Hepatocyte (in vitro differentiated cells): Measurements from ENCODE around the gene AOX1. TPM values are rescaled to one million over a fixed set of nuclear protein-coding genes. Genes with fewer than 3 reads are reported as not detected.

Experiments
- DNase-seq: peaks from one replicate; pipeline ENCODE4 v3.0.0-alpha.2; 2016; ENCODE audit warnings: low spot score
- H2AFZ ChIP-seq: fragments of 200-600 bp; sonication (generic); 2 replicates; pipeline ENCODE4 v1.6.0; 2016; ENCODE audit warnings: antibody characterized with exemption, mild to moderate bottlenecking
- H3K27ac ChIP-seq: fragments of 200-600 bp; sonication (generic); 2 replicates; pipeline ENCODE4 v1.5.1; 2016; ENCODE audit warnings: mild to moderate bottlenecking
- H3K27me3 ChIP-seq: fragments of 200-600 bp; sonication (generic); 2 replicates; pipeline ENCODE4 v1.6.1; 2016
- H3K36me3 ChIP-seq: fragments of 200-600 bp; sonication (generic); replicated peaks from 2 replicates; pipeline ENCODE4 v1.5.1; 2016; ENCODE audit warnings: low read depth; ENCODE audit not compliant: insufficient read depth
- H3K4me1 ChIP-seq: fragments of 200-600 bp; sonication (generic); 2 replicates; pipeline ENCODE4 v1.5.1; 2016; ENCODE audit warnings: mild to moderate bottlenecking, moderate library complexity; ENCODE audit not compliant: insufficient read depth
- H3K4me2 ChIP-seq: fragments of 200-600 bp; sonication (generic); 2 replicates; pipeline ENCODE4 v1.6.0; 2016
- H3K4me3 ChIP-seq: fragments of 200-600 bp; sonication (generic); 2 replicates; pipeline ENCODE4 v1.5.1; 2016; ENCODE audit warnings: mild to moderate bottlenecking
- H3K79me2 ChIP-seq: fragments of 200-600 bp; sonication (generic); 2 replicates; pipeline ENCODE4 v1.6.0; 2017; ENCODE audit warnings: mild to moderate bottlenecking
- H3K9me2 ChIP-seq: fragments of 200-600 bp; sonication (generic); replicated peaks from 2 replicates; pipeline ENCODE4 v1.6.0; 2017; ENCODE audit warnings: mild to moderate bottlenecking; ENCODE audit not compliant: insufficient read depth
- H3K9me3 ChIP-seq: fragments of 200-600 bp; sonication (generic); 2 replicates; pipeline ENCODE4 v1.5.1; 2016; ENCODE audit warnings: low read depth, mild to moderate bottlenecking
- H4K20me1 ChIP-seq: fragments of 200-600 bp; sonication (generic); 2 replicates; pipeline ENCODE4 v1.6.0; 2016; ENCODE audit warnings: mild to moderate bottlenecking; ENCODE audit not compliant: insufficient read depth, poor library complexity, severe bottlenecking
- CTCF ChIP-seq: fragments of 200-600 bp; sonication (generic); IDR thresholded peaks from 2 replicates; pipeline ENCODE4 v1.5.1; 2016; ENCODE audit warnings: antibody characterized with exemption, mild to moderate bottlenecking; ENCODE audit not compliant: poor library complexity
- EZH2 ChIP-seq: fragments of 200-600 bp; sonication (generic); IDR thresholded peaks from 2 replicates; pipeline ENCODE4 v1.6.1; 2016; ENCODE audit warnings: antibody characterized with exemption, mild to moderate bottlenecking, borderline replicate concordance
- EZH2phosphoT487 ChIP-seq: fragments of 200-600 bp; sonication (generic); IDR thresholded peaks from one replicate; pipeline ENCODE4 v1.6.1; 2018; ENCODE audit warnings: antibody characterized with exemption, mild to moderate bottlenecking, low read depth, moderate library complexity; ENCODE audit not compliant: unreplicated experiment, severe bottlenecking
- WGBS: methylation state at CpG from one replicate; pipeline ENCODE4 v1.1.6; 2016; ENCODE audit warnings: low lambda C conversion rate; ENCODE audit errors: missing lambda C conversion rate; 5-methylcytosine and 5-hydroxymethylcytosine counted together
- polyA plus RNA-seq: library from polyadenylated mRNA; unstranded; fragments of >200 nt; fragmentation: Nextera tagmentation; extraction: Ambion mirVana; gene quantifications from 2 replicates; pipeline ENCODE4 v1.2.1, GENCODE V29; 2016
- total RNA-seq: library from RNA; depleted of rRNA; stranded (reverse); fragments of >200 nt; gene quantifications from 2 replicates; pipeline ENCODE4 v1.2.3, GENCODE V29; 2014

AOX1 gene
- total and polyA plus RNA-seq, 2 experiments from 2014 or later, result 4.7 to 7.4 TPM

GRCh38 chr2:200588076-200588678 lies 2.4 kb downstream of the AOX1 start:
- DNase-seq, result no peak
- Histone ChIP-seq H4K20me1 (no peaks in the 10 kb centered on the region), H3K9me3 (no peaks in the 10 kb centered on the region), H3K27me3 (no peaks in the 10 kb centered on the region), H2AFZ (no peak overlapping the region), H3K4me3 (no peak overlapping the region), H3K4me1 (no peaks in the 10 kb centered on the region), H3K4me2 (no peak overlapping the region), H3K36me3 (no peaks in the 10 kb centered on the region), H3K9me2 (no peaks in the 10 kb centered on the region), H3K79me2 (no peaks in the 10 kb centered on the region), H3K27ac (no peak overlapping the region)
- 81% methylated on average over 4 of the region's 4 CpGs for WGBS
- TF ChIP-seq EZH2 (no peak), EZH2phosphoT487 (no peak), CTCF (no peak)

- TF ChIP-seq EZH2, result no peak
- TF ChIP-seq CTCF, result no peak
- no peak for TF ChIP-seq EZH2phosphoT487
- H3K27ac ChIP-seq, result no peak overlapping the region
Observed at GRCh38 chr2:200590090-200590489, 4.3 kb downstream of the AOX1 start.

GRCh38 chr2:200591308-200591707 lies 5.5 kb downstream of the AOX1 start:
- Histone ChIP-seq H3K79me2 (no peaks in the 10 kb centered on the region), H3K27me3 (no peaks in the 10 kb centered on the region), H4K20me1 (no peaks in the 10 kb centered on the region), H3K9me3 (no peaks in the 10 kb centered on the region), H3K4me3 (no peak overlapping the region), H3K27ac (no peak overlapping the region), H3K36me3 (no peaks in the 10 kb centered on the region), H3K9me2 (no peaks in the 10 kb centered on the region), H3K4me1 (peaks cover under 1% of the 10 kb centered on the region), H2AFZ (no peak overlapping the region), H3K4me2 (no peak overlapping the region)
- WGBS, result 85% methylated on average over 5 of the region's 5 CpGs
- DNase-seq, result no peak
- TF ChIP-seq EZH2, result no peak
- TF ChIP-seq EZH2phosphoT487, result no peak
- no peak for TF ChIP-seq CTCF

More at GRCh38 chr2:200590090-200590489, 4.3 kb downstream of the AOX1 start:
- DNase-seq, result no peak
- Histone ChIP-seq H3K4me2 (no peak overlapping the region), H3K79me2 (no peaks in the 10 kb centered on the region), H3K9me3 (no peaks in the 10 kb centered on the region), H3K9me2 (no peaks in the 10 kb centered on the region), H4K20me1 (no peaks in the 10 kb centered on the region), H3K4me3 (no peak overlapping the region), H2AFZ (no peak overlapping the region), H3K27me3 (no peaks in the 10 kb centered on the region), H3K4me1 (no peaks in the 10 kb centered on the region), H3K36me3 (no peaks in the 10 kb centered on the region)
